Measurements from ENCODE around the gene C4BPB.

GRCh38 chr1:207115269-207115668 is 26.6 kb downstream of the C4BPB start:
- TF ChIP-seq POLR2A (IDR thresholded peaks at IDR 0.05): no peak
- no peak for TF ChIP-seq CTCF (IDR thresholded peaks at IDR 0.05)
